Measurements from ENCODE around the gene KIAA0513.

- TF ChIP-seq EZH2phosphoT487 (conservative IDR thresholded peaks at IDR 0.05; ENCODE audit: low read length) (no peak), CTCF (IDR thresholded peaks at IDR 0.05; ENCODE audit: insufficient read depth, low read length, poor library complexity, severe bottlenecking) (no peak)
These were observed 63.4 kb downstream of the KIAA0513 start for GRCh38 chr16:85090873-85091521.
